Measurements from ENCODE around the gene RGL4.

RGL4 gene

DNA sequence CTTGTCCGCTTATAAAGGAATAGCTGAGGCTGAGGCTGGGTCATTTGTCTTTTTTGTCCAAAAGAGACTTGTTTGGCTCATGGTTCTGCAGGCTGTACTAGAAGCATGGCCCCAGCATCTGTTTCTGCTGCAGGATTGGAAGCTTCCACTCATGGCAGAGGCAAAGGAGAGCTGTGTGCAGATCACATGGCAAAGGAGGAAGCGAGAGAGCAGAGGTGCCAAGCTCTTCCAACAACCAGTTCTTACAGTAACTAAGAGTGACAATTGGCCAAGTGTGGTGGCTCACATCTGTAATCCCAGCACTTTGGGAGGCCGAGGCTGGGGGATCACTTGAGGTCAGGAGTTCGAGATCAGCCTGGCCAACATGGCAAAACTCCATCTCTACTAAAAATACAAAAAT is 37.3 kb downstream of the RGL4 start:
- peak in 3 of 51 donors; percentile 1 to 25 (median 2) for DNase-seq

DNA sequence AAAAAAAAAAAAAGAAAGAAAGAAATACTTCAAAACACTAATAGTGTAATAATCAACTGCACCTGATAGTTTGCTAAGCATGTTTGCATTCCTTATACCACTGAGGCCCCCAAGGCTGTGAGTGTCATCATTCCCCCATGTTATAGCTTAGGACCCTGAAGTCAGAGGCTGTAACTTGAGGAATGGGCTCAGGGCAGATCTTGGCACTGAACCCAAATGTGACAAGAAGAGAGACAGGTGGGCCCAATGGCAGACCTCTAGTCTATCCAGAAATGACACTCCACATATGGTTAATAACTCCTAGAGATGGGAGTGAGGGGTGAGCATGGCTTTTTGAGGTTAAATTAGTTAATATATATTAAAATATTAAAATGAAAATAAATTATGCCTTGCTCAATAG is 46.9 kb downstream of the RGL4 start:
- DNase-seq, result no peak

DNA sequence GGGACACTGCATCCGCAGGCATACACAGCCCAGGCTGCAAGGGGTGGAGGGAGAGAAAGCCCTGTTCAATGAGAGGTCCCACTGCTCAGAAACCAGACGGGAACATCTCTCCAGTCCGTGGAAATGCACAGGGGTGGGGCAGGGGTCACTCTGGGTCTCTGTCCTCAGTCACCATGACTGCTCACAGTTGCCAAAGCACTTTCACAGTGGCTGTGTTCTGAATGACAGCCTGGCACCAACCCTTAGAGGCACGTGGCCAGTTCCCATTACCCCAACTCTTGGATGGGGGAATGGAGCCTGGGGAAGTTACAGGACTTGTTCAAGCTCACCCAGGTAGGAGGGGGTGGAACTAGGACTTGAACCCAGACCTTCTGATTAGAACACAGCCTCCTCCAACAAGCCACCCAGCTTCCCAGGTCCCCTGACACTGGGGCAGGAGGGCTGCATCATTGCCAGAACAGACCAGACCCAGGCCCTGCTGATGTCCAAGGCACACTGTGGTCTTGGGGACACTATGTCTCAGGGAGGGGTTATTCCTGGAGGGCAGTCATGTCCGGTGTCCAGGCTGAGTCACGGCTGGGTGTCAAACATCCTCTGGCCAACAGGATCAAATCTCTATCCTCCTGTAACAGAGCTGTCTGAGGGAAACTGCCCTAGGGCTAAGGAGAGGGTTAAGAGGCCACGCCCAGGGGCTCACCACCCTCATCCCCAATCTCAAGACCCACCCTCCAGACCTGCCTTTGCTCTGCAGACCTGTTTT is 51.9 kb downstream of the RGL4 start:
- peak in 2 of 51 donors; percentile 13 to 23 for DNase-seq

DNA sequence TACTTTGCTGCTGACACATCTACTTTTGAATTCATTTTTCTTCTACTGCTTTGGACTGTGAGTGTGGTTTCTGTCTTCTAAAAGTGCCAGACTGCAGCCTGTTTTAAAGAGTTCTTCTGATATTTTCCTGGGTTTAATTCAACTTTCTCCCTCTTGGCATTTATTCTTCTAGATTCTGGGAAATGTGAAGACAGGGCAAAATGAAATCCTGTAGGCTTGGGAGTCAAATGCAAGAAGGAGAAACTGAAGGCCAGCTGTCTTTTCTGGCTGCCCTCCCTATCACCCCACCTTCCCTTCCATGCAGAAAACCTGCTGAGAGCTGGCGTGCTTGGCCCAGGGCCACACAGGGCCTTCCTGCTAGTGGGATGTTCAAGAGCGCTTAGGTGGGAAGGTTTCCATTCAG is 52.5 kb downstream of the RGL4 start:
- no peak for DNase-seq

DNA sequence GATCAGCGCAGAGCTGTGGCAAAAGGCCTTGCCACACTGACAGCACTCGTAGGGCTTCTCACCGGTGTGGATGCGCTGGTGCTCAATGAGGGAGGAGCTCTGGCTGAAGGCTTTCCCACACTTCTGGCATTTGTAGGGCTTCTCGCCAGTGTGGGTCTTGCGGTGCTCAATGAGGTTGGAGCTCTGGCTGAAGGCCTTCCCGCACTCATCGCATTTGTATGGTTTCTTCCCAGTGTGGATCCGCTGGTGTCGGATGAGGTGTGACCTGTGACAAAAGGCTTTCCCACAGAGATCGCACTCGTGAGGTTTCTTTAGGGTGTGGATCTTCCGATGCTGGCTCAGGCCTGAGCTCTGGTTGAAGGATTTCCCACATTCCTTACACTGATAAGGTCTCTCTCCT is 53.2 kb downstream of the RGL4 start:
- no peak for DNase-seq

DNA sequence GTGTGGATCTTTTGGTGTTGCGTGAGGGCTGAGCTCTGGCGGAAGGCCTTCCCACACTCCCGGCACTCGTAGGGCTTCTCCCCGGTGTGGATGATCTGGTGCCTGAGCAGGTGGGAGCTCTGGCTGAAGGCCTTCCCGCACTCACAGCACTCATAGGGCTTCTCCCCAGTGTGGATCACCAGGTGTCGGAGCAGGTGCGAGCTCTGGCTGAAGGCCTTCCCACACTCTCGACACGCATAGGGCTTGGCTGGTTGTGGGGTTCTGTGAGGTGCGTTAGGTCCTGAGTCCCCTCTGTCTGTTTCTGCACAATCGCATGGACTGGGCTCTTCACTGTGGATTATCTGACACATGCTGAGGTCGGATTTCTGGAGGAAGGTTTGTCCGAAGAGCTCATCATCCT is 53.7 kb downstream of the RGL4 start:
- no peak for DNase-seq

DNA sequence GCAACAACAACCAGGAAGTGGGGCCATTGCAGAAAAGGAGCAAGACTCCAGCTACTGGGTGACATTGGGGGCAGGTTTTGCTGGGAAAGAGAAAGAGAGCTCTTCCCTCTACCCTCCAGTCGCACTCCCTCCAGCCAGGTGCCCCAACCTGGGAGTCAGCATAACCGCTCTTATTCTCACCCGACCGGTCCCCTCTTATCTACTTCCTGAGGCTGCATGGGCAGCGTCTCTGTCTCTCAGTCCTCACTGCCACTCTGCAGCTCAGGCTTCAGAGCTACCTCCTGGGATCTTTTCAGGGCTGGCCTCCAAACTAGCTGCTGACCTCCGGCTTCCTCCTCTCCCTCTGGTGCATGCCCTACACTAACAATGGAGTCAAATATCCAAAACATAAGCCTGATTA is 55.0 kb downstream of the RGL4 start:
- DNase-seq, result no peak

All from hypothalamus (tissue), 51 donors.